ENCODE data around the gene COL23A1.

Gene COL23A1

GRCh38 chr5:178557416-178557815 lies 32.8 kb downstream of the COL23A1 start:
- DNase-seq, result no peak

GRCh38 chr5:178555771-178556211 lies 34.4 kb downstream of the COL23A1 start:
- DNase-seq, result no peak

DNA sequence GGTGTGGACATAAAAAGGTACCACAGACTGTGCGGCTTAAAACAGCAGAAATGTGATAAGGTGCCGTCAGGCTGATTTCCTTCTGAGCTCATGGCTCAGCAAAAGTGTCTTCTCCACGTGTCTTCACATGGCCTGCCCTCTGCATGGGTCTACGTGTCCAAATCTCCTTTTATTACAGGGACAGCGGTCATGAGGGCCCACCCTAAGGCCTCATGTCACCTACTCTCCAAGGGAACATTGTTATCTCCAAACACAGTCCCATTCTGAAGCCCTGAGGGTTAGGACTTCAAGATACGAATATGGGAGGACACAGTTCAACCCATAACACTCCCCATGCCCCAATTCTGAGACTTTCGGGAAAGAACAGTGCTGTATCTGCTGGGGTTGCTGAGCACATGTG lies 35.2 kb downstream of the COL23A1 start:
- DNase-seq, result no peak

DNA sequence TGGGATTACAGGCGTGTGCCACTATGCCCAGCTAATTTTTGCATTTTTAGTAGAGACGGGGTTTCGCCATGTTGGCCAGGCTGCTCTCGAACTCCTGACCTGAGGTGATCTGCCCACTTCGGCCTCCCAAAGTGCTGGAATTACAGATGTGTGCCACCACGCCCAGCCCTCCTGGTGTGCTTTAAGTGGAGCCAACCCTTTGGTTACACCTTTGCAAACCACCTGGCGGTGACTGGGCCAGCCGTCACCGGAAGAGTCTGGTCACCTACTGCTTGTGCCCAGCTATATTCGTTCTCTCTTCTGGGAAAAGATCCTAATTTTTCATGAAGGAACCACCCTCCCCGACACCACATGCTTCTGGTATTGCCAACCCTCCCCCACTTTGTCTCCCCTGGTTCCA lies 35.9 kb downstream of the COL23A1 start:
- DNase-seq, result no peak

GRCh38 chr5:178553517-178553916 lies 36.7 kb downstream of the COL23A1 start:
- DNase-seq, result no peak

GRCh38 chr5:178551468-178551867 lies 38.7 kb downstream of the COL23A1 start:
- no peak for DNase-seq

DNA sequence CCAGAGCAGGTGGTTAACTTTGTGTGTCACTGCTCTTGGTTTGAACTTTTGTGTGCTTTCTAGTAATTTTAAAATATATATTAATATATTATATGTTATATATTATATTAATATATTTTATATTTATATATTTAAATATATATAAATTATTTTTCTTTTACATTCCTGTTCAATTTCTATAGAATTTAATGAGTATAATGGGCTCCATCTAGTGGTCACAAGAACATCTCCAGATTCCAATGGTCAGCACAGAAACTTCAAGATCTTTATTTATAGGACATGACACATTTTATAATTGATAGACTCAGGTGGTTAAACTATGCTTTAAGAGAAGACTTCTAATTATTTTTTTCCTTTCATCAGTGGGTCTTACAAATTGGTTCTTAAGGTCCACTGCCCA lies 39.1 kb downstream of the COL23A1 start:
- DNase-seq, result no peak

- DNase-seq, result no peak
Observed at GRCh38 chr5:178548746-178549145, 41.4 kb downstream of the COL23A1 start.

DNA sequence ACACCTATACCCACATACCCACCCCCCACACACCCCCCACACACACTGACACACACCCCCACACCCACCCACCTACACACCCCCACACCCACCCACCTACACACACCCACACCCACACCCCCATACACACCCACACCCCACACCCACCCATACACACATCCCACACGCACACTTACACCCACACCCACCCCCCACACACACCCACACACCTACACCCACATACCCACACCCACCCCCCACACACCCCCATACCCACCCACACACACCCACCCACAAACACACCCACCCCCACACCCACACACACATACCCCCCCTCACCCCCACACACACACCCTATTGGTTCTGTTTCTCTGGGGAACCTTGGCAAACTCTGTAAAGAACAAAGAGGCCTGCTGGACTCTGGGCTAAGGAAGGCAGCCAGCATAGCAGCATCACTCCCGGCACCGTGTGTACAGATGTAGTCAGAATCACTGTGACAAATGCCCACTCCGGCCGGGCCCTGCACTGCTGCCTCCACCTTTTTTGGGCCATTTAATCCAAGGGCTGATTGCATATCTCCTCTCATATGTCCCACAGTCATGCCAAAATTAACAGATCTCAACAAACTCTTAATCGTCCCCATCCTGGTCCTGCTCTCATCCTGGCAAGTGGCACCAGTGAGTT lies 42.3 kb downstream of the COL23A1 start:
- peak in 8 of 51 donors; percentile 8 to 34 (median 20) for DNase-seq

GRCh38 chr5:178547052-178547666 lies 43.0 kb downstream of the COL23A1 start:
- DNase-seq, result no peak

DNA sequence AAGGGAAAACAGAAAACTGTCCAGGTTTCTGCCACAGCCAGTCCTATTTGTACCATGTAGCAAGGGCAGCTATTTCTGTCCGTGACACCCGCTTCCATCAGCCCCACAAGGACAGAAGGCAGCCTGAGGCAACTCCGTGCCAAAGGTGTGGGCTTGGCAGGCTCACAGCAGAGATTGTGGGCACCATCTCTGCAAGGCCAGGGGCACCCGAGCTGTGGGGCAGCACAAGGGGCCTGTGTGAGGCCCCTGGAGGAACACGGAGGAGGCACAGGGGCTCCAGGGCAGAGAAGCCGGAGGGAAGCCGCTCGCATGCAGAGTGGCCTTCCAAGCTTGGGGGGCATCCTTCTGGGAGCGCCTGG lies 43.5 kb downstream of the COL23A1 start:
- no peak for DNase-seq

DNA sequence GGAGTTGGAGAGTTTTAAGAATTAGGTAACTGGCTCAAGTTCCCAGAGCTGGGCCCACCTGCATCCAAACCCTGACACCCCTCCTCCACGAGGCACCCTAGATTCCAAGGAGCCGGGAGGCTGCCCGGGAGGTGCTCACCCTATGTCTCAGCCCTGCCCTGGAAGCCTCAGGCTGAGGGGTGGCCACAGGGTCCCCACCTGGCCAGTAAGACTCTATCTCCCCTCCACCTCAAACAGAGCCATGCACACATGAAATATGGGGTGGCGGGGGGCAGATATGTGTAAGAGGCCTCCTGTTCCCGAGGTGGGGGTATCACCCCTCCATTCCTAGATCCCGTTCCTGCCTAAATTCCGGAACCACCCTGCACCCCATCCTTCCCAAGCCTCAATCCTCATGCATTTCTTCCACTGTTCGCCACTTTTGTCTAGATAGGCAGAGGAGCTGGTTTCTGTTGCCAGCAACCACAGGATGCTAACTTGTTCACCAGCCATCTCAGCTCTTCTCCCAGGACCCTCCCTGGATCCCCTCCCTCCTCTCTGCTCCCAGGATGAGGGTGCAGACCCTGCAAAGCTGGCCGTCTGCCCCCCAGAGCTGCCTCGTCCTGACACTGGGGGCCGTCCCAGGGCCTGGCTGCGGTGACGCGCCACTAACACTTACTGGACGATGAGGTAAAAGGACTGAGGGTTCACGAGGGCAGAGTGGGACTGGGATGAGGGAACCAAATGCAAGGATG lies 44.1 kb downstream of the COL23A1 start:
- no peak for DNase-seq

DNA sequence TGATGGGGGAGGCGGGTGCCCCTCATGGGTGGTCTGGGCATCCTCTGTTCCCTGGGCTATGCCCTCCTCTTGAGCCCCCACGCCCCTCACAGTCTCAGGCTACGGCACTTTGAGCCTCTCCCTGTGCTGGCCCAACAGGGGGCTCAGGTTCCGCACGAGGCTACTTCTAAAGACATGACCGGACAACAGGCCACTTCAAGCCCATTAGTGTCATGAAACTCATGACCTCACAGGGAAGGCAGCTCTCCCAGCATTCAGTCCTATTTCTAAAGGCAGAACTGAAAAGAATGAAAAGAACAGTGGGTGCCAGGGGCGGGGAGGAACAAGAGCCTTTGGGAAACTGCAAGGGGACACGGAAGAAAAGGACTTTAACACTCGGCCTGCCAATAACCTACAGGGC lies 45.0 kb downstream of the COL23A1 start:
- DNase-seq, result peak in 8 of 51 donors; percentile 9 to 49 (median 21)

GRCh38 chr5:178544166-178544834 lies 45.9 kb downstream of the COL23A1 start:
- no peak for DNase-seq

DNA sequence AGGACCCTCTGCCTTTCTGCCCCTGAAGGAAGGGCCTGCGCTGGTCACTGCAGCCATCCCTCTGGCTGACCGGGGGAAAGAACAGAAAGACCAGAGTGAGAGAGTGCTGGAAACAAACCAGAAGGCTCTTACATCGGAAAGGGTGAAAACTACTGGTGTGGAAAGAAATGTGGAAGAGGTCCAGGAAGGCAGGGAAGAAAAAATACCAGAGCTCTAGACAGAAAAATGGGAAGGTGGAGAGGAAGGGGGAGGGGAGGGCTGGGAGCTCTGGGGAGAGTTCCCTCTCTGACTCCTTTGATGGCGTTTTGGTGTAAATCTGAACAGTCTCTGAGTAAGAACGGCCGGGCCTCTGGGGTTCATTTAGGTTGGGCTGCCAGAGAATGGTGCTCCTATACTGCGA lies 47.7 kb downstream of the COL23A1 start:
- peak in 2 of 51 donors; percentile 12 to 33 for DNase-seq

DNA sequence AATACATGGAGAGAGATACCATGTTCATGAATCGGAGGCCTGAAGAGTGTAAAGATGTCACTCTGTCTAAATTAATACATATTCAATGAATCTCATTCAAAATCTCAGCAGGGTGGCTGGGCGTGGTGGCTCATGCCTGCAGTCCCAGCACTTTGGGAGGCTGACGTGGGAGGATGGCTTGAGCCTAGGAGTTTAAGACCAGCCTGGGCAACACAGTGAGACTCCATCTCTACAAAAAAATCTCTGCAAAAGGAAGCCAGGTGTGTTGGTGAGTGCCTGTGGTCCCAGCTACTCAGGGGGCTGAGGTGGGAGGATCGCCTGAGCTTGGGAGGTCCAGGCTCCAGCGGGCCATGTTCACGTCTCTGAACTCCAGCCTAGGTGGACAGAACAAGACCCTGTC lies 49.7 kb downstream of the COL23A1 start:
- no peak for DNase-seq

- DNase-seq, result no peak
Observed at GRCh38 chr5:178538741-178539229, 51.4 kb downstream of the COL23A1 start.

- no peak for DNase-seq
Observed at GRCh38 chr5:178537467-178538371, 52.5 kb downstream of the COL23A1 start.

DNA sequence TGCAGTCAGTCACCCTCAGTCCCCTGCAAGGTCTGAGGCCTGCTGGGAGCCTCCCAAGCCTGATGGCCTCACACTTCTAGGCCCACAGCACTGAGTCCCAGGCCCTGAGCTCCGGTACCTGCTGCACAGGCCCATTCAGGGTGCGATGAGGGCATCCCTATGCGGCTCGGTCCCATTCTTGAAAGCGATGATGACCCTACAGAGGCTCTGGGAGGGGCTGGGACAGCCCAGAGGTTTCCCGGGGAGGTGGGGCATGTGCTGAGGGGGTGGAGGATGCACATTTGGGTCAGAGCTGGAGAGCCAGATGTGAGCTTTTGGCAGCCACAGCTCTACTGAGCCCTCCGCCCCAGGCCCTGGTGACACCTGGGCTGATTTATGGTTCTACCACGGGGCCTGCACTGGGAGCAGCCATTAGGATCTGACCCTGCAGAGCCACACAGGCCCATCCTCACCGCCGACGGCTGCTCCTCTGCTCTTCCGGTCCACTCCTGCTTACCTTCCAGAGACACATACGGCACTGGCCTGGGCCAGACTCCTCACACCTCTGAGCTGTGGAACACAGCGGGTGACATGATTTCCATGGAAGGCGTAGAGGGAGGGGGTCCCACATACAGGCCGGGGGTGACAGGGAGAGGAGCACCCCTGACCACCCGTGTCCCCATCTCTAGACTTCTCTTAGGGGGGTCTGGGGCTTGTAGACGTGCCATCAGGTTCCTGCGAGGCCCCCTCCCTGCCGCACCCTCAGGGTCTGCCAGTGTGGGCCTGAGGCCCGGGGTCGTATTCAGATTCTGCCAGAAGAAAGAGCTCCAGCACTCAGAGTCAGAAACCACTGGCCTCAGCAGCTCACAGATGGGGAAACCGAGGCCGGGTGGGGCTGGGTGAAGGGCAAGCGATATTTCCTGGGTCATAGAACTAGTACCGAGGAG lies 53.4 kb downstream of the COL23A1 start:
- no peak for DNase-seq
